Small intestine (tissue), 16 donors: ENCODE results near the gene GCGR. TPM values are rescaled to one million over a fixed set of nuclear protein-coding genes. Genes with fewer than 3 reads are reported as not detected.
A peak's percentile ranks its signal among the peaks of the same experiment; 100 is the strongest.

ENCODE experiments used
- DNase-seq, 2 donors: peaks; one replicate each; pipeline versions ENCODE4 v3.0.0 to v3.0.0-alpha.2; 2013
- FAIRE-seq: peaks from 2 replicates; lab custom pipeline; 2012; peaks lifted over from hg19 to GRCh38; lab: Jason Lieb, UNC
- H3K27ac ChIP-seq, 3 donors: one replicate each; pipeline ENCODE4 v1.5.1; 2013; ENCODE audit warnings: low read length in 2 of 3, mild to moderate bottlenecking in 2 of 3, control low read depth in 1 of 3, inconsistent platforms in 1 of 3, low read depth in 1 of 3, moderate library complexity in 1 of 3
- H3K27me3 ChIP-seq, 3 donors: one replicate each; pipeline ENCODE4 v1.6.1; 2013; ENCODE audit warnings: low read length in 3 of 3, inconsistent platforms in 1 of 3; ENCODE audit not compliant: control insufficient read depth in 3 of 3, insufficient read depth in 3 of 3
- H3K36me3 ChIP-seq, 3 donors: one replicate each; pipeline ENCODE4 v1.6.1; 2013; ENCODE audit warnings: low read length in 3 of 3, inconsistent platforms in 1 of 3, low read depth in 1 of 3, mild to moderate bottlenecking in 1 of 3, moderate library complexity in 1 of 3; ENCODE audit not compliant: control insufficient read depth in 3 of 3, insufficient read depth in 2 of 3
- H3K4me1 ChIP-seq, 3 donors: one replicate each; pipeline ENCODE4 v1.6.1; 2013; ENCODE audit warnings: low read length in 2 of 3, inconsistent platforms in 1 of 3, low read depth in 1 of 3, mild to moderate bottlenecking in 1 of 3, moderate library complexity in 1 of 3; ENCODE audit not compliant: control insufficient read depth in 3 of 3, insufficient read depth in 2 of 3
- H3K4me3 ChIP-seq, 3 donors: one replicate each; pipeline ENCODE4 v1.5.1; 2013; ENCODE audit warnings: low read length in 3 of 3, control low read depth in 1 of 3, inconsistent platforms in 1 of 3, low read depth in 1 of 3, mild to moderate bottlenecking in 1 of 3, moderate library complexity in 1 of 3
- H3K9me3 ChIP-seq, 2 donors: one replicate each; pipeline ENCODE4 v1.6.1; 2013; ENCODE audit warnings: low read depth in 1 of 2, low read length in 1 of 2; ENCODE audit not compliant: control insufficient read depth in 2 of 2, insufficient read depth in 1 of 2
- WGBS, 3 donors: extraction: QIAGEN DNeasy Blood & Tissue Kit; methylation state at CpG; one replicate each; pipeline ENCODE4 v1.1.7; 2013; 5-methylcytosine and 5-hydroxymethylcytosine counted together
- long read RNA-seq, 10 donors: transcript quantifications; one replicate each; lab custom pipeline, GENCODE V29; 2026
- polyA plus RNA-seq, 4 donors: library from polyadenylated mRNA; stranded (reverse) in 3 of 4; unstranded in 1 of 4; fragments of 200-250 nt in 3 of 4; fragments of 120-200 nt in 1 of 4; gene quantifications; one replicate each; pipeline versions ENCODE4 v1.2.1 to v1.2.3, GENCODE V29; 2013
- donor health status: healthy with polysubstance abuse.
- donor health status: control.
- donor health status: control.
- donor health status: Bipolar disorder and iron deficiency.
- donor health status: healthy.

The GCGR gene
- polyA plus RNA-seq = 1 to 10 TPM in 3 of 4 donors, under 1 TPM in 1; 0.27 to 2.2 (median 1.7) TPM
- long read RNA-seq, donor 1 = 0 reads
- long read RNA-seq, donor 2 = 0 reads
- long read RNA-seq, donor 3 = 0 reads
- long read RNA-seq, donor 4 = 0 reads
- long read RNA-seq, donor 5 = 0 reads
- long read RNA-seq, donor 6 = 0 reads
- long read RNA-seq, donor 7 = 0 reads
- long read RNA-seq, donor 8 = 0 reads
- long read RNA-seq, donor 9 = 0 reads
- long read RNA-seq, donor 10, partial matches to known transcripts = 0 of 1 reads
- long read RNA-seq, donor 10, other reads (novel, unspliced or antisense) = 0 of 1 reads

- H3K4me1 ChIP-seq = peaks cover 0 to 6% (median 0%) of the 10 kb centered on the region in 3 donors
- peaks cover 14 to 78% (median 41%) of the 10 kb centered on the region in 3 donors for H3K27me3 ChIP-seq
- no peak for DNase-seq
- no peak within 1 kb of the TSS for H3K4me3 ChIP-seq
- no peak within 1 kb of the TSS for H3K27ac ChIP-seq
- peaks cover 0 to 11% of the 10 kb centered on the region in 2 donors for H3K9me3 ChIP-seq
- FAIRE-seq = no peak
- 2% methylated on average over 30 to 110 of the region's 110 CpGs for WGBS, 3 donors
- H3K36me3 ChIP-seq = no peaks in the 10 kb centered on the region
Measured at GRCh38 chr17:81803728-81804558, at the start of gene GCGR. TSS of gene GCGR (plus strand) at chr17:81804150. CDS start at chr17:81809019, 4,869 bp downstream.

- 87 to 92% (median 90%) methylated on average over 8 of the region's 8 CpGs for WGBS, 3 donors
Measured at GRCh38 chr17:81792675-81793615, 11.0 kb upstream of the GCGR start.

GRCh38 chr17:81794074-81794476, 9.9 kb upstream of the GCGR start:
- H3K9me3 ChIP-seq = no peaks in the 10 kb centered on the region
- WGBS, 3 donors = 80 to 86% (median 85%) methylated on average over 3 of the region's 3 CpGs
- H3K27me3 ChIP-seq = peaks cover 0 to 4% (median 0%) of the 10 kb centered on the region in 3 donors
- H3K4me1 ChIP-seq = peaks cover 0 to 7% (median 0%) of the 10 kb centered on the region in 3 donors
- DNase-seq (no peak), FAIRE-seq (no peak)
- no peaks in the 10 kb centered on the region for H3K36me3 ChIP-seq
- H3K4me3 ChIP-seq = no peak overlapping the region
- H3K27ac ChIP-seq = no peak overlapping the region

More at GRCh38 chr17:81792675-81793615, 11.0 kb upstream of the GCGR start:
- Histone ChIP-seq H3K9me3 (no peaks in the 10 kb centered on the region), H3K27me3 (peaks cover 0 to 4% (median 0%) of the 10 kb centered on the region in 3 donors), H3K4me3 (no peak overlapping the region), H3K36me3 (no peaks in the 10 kb centered on the region), H3K27ac (no peak overlapping the region), H3K4me1 (peaks cover 0 to 7% (median 0%) of the 10 kb centered on the region in 3 donors)
- no peak for DNase-seq
- FAIRE-seq = no peak

GRCh38 chr17:81794509-81794908, 9.4 kb upstream of the GCGR start:
- 3 to 30% (median 29%) methylated on average over 7 to 8 of the region's 8 CpGs for WGBS, 3 donors
- no peak for FAIRE-seq
- peaks cover 0 to 4% (median 0%) of the 10 kb centered on the region in 3 donors for H3K27me3 ChIP-seq

GRCh38 chr17:81801327-81801726, 2.6 kb upstream of the GCGR start:
- peaks cover 10 to 54% (median 33%) of the 10 kb centered on the region in 3 donors for H3K27me3 ChIP-seq

More at GRCh38 chr17:81794509-81794908, 9.4 kb upstream of the GCGR start:
- Histone ChIP-seq H3K4me1 (peaks cover 0 to 7% (median 0%) of the 10 kb centered on the region in 3 donors), H3K36me3 (no peaks in the 10 kb centered on the region), H3K9me3 (peaks cover 0 to under 1% of the 10 kb centered on the region in 2 donors), H3K4me3 (no peak overlapping the region), H3K27ac (no peak overlapping the region)
- peak in 1 of 2 donors; percentile 56 for DNase-seq

GRCh38 chr17:81802048-81802758, 1.7 kb upstream of the GCGR start:
- Histone ChIP-seq H3K4me1 (peaks cover 0 to 6% (median 0%) of the 10 kb centered on the region in 3 donors), H3K9me3 (peaks cover 0 to 11% of the 10 kb centered on the region in 2 donors), H3K36me3 (no peaks in the 10 kb centered on the region), H3K27ac (no peak overlapping the region), H3K4me3 (no peak overlapping the region), H3K27me3 (peaks cover 14 to 62% (median 33%) of the 10 kb centered on the region in 3 donors)
- WGBS, 3 donors = 66 to 80% (median 75%) methylated on average over 9 of the region's 9 CpGs
- DNase-seq (no peak), FAIRE-seq (no peak)

More at GRCh38 chr17:81801327-81801726, 2.6 kb upstream of the GCGR start:
- peaks cover 0 to 6% (median 0%) of the 10 kb centered on the region in 3 donors for H3K4me1 ChIP-seq
- H3K4me3 ChIP-seq = no peak overlapping the region
- 82 to 87% (median 85%) methylated on average over 9 of the region's 9 CpGs for WGBS, 3 donors
- FAIRE-seq (no peak), DNase-seq (no peak)
- H3K36me3 ChIP-seq = no peaks in the 10 kb centered on the region
- peaks cover 0 to 11% of the 10 kb centered on the region in 2 donors for H3K9me3 ChIP-seq
- no peak overlapping the region for H3K27ac ChIP-seq

- DNase-seq (no peak), FAIRE-seq (no peak)
- Histone ChIP-seq H3K4me1 (peaks cover 0 to 6% (median 0%) of the 10 kb centered on the region in 3 donors), H3K4me3 (no peak overlapping the region), H3K36me3 (no peaks in the 10 kb centered on the region), H3K27me3 (peaks cover 14 to 71% (median 39%) of the 10 kb centered on the region in 3 donors), H3K27ac (no peak overlapping the region), H3K9me3 (peaks cover 0 to 11% of the 10 kb centered on the region in 2 donors)
- WGBS, 3 donors = 27 to 45% (median 28%) methylated on average over 14 to 26 of the region's 26 CpGs
Measured at GRCh38 chr17:81802856-81803643, 900 bp upstream of the GCGR start.
